22Rv1 (cell line): ENCODE measurements around the gene LRWD1.

Experiments used
- ZFX ChIP-seq: fragments of 450-650 bp; IDR thresholded peaks from 2 replicates; pipeline ENCODE4 v1.6.1; 2017; ENCODE audit warnings: antibody characterized with exemption, borderline replicate concordance
- TF ChIP-seq, protein P1 (sequence below): fragments of 450-650 bp; IDR thresholded peaks from 2 replicates; pipeline ENCODE4 v1.5.1; 2017; ENCODE audit warnings: mild to moderate bottlenecking

DNA sequence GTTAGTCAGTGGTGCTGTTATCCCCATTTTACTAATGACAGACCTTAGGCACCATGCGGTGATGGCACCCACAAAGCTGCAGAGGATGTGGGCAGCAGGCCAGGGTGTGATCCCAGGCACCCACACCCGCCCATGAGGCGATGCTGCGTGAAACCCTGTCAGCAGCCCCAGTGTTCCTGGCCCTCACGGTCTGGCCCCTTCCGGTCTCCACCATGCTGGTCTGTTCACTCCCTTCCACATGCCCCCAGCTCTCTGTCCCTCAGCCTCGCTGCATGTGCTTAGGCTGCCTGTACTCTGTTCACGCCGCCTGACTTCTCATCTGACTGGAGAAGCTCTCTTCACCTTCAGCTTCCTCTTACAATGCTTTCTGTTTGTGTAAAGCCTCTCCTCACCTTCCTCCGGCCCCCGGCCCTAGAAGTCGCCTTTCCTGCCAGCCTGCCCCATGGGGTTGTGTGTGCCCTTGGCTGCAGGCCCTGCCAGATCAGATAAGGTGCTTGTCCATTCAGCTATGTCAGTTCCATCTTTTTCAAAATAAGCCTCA, 49.0 kb upstream of the LRWD1 start:
- TF ChIP-seq, protein P1, sequence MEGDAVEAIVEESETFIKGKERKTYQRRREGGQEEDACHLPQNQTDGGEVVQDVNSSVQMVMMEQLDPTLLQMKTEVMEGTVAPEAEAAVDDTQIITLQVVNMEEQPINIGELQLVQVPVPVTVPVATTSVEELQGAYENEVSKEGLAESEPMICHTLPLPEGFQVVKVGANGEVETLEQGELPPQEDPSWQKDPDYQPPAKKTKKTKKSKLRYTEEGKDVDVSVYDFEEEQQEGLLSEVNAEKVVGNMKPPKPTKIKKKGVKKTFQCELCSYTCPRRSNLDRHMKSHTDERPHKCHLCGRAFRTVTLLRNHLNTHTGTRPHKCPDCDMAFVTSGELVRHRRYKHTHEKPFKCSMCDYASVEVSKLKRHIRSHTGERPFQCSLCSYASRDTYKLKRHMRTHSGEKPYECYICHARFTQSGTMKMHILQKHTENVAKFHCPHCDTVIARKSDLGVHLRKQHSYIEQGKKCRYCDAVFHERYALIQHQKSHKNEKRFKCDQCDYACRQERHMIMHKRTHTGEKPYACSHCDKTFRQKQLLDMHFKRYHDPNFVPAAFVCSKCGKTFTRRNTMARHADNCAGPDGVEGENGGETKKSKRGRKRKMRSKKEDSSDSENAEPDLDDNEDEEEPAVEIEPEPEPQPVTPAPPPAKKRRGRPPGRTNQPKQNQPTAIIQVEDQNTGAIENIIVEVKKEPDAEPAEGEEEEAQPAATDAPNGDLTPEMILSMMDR = no peak
- no peak for TF ChIP-seq ZFX
